Activated CD8-positive, alpha-beta memory T cell treated with anti-CD3 and anti-CD28 coated beads, Interleukin-2, amount 50 U/mL, for 1 hour (primary cell): ENCODE data around the gene RBM12.
"Not testable (repeated sequence)": the region's sequence is repeated elsewhere in the genome, so short reads cannot be mapped to it uniquely, and the experiment has no call there.

ENCODE experiments used
- DNase-seq: peaks from one replicate; pipeline ENCODE4 v3.0.0-alpha.2; 2020; ENCODE audit errors: extremely low read depth

Gene RBM12

GRCh38 chr20:35664466-35665206 lies at the start of gene RBM12, which contains the start of gene CPNE1:
RBM12 (minus strand) TSS chr20:35664900; CDS start chr20:35655322, 9,578 bp downstream.
CPNE1 (minus strand) TSS chr20:35664900; CDS start chr20:35632923, 31,977 bp downstream.
- peak; percentile 78 for DNase-seq

GRCh38 chr20:35714127-35714526 lies 49.4 kb upstream of the RBM12 start:
- DNase-seq, result no peak

DNA sequence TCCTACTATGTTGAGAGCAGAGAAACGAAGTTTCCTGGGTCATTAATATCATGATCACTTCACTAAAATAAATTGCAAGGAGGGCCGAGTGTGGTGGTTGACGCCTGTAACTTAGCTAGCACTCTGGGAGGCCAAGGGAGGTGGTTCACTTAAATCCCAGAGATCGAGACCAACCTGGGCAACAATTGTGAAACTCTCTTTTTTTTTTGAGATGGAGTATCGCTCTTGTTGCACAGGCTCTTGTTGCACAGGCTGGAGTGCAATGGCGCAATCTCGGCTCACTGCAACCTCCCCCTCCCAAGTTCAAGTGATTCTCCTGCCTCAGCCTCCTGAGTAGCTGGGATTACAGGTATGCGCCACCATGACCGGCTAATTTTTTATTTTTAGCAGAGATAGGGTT lies 48.4 kb upstream of the RBM12 start:
- DNase-seq, result not testable (repeated sequence)

DNA sequence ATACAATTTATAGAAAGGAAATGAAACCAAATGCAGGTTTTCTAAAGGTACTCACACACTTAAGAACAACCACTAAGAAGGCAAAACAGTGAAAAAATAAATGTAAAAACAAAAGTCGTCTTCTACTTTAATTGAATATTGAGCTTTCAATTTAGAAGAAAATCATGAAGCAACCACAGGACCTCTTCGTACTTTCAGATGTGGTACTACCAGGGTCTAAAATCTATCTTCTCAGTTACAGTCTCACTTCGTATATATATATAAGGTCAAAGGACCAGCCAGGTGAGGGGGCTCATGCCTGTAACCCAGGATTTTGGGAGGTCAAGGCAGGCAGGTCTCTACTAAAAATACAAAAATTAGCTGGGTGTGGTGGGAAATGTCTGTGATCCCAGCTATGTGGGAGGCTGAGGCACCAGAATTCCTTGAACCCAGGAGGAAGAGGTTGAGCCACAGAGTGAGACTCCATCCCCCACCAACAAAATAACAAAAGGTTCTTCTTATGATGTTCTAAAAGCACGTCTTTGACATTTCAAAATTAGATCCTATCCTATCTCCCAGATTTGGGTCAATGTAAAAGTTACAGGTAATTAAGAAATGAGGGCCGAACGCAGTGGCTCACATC lies 47.0 kb upstream of the RBM12 start:
- DNase-seq, result no peak

- no peak for DNase-seq
Observed at GRCh38 chr20:35710884-35711587, 46.3 kb upstream of the RBM12 start.

- no peak for DNase-seq
Observed at GRCh38 chr20:35710039-35710438, 45.3 kb upstream of the RBM12 start.

DNA sequence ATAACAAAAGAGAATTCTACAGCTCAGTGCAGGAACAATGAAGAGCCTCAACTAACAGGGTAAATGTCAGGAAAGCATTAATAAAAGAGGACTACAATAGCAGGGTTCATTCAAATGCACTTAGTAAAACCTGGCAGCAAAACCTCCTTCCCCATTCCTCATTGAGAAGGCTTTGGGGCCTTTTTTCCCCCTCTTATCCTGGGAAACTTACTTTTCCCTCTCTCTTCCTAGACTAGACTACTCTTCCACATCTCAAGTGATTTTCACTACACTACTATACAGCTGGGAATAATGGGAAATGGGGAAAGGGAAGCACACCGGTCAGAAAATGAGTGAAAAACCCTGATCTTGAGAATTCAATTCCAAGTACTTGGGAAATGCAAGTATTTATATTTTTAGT lies 44.6 kb upstream of the RBM12 start:
- DNase-seq, result no peak

DNA sequence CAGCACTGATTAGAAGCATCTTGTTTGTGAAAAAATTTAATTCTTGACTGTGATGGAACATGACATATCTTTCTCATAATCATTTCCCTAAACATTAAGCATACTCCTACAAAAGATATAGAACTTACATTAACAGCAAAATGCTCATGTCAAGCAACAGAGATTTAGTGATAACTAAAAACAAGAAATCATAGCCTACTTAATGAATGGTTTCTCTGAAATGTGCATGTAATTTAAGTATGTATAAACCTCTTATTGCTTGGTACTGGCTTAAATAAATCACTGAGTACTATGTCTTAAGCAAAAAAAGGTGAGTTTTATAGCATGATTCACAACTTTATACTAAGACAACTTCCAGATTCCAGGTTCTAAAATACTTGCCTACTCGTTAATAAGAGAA lies 43.8 kb upstream of the RBM12 start:
- DNase-seq, result no peak

- DNase-seq, result not testable (repeated sequence)
Observed at GRCh38 chr20:35706591-35707529, 42.2 kb upstream of the RBM12 start.

DNA sequence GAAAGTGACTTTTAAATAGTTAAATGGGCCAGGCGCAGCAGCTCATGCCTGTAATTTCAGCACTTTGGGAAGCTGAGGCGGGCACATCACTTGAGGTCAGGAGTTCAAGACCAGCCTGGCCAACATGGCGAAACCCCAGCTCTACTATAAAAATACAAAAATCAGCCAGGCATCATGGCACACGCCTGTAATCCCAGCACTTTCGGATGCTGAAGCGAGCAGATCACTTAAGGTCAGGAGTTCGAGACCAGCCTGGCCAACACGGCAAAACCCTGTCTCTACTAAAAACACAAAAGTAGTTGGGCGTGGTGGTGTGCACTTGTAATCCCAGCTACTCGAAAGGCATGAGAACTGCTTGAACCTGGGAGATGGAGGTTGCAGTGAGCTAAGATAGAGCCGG lies 41.2 kb upstream of the RBM12 start:
- DNase-seq, result not testable (repeated sequence)

- no peak for DNase-seq
Observed at GRCh38 chr20:35704514-35705261, 40.0 kb upstream of the RBM12 start.

DNA sequence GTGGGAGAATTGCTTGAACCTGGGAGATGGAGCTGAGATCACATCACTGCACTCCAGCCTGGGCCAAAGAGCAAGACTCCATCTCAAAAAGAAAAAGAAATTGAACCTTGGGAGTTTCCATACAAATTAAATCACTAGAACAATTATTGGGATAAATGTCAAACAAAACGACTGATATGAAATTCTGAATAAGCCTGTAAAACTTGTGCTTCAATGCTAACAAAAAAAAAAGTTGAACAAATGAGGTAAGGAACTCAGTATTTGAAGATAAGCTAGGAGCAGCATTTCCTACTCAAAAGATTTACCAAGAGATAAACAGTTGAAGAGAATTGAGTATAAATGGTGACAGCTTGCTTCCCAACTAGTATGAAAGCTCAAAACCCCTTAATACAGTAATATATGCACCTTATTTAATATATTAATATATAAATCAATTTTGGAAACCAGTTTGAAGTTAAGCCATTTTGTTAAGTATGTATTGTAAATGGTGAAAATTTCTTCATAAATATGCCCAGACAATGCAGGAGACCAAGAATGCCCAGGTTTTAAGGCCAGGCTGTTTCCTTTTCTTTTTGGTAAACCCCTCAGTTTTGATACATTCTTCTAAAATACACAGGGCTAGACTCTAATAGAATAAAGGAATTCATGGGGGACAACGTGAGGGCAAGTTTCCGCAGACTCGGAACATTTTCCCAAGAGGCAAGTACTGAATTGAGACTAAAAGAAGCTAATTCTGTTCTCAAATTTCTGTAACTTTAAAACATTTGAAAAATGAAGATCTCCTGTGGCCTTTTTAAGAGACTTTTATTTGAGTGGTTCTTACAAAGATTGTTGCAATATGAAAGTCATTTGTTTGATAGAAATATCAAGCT lies 38.4 kb upstream of the RBM12 start:
- DNase-seq, result no peak

GRCh38 chr20:35702051-35702823 lies 37.5 kb upstream of the RBM12 start:
- no peak for DNase-seq

GRCh38 chr20:35700625-35701148 lies 36.0 kb upstream of the RBM12 start:
- no peak for DNase-seq

- no peak for DNase-seq
Observed at GRCh38 chr20:35699957-35700624, 35.4 kb upstream of the RBM12 start.

- DNase-seq, result peak; percentile 58
Observed at GRCh38 chr20:35699127-35699956, 34.6 kb upstream of the RBM12 start, which contains the start of the genes NFS1 and ROMO1. NFS1 (minus strand) TSS chr20:35699352; CDS start chr20:35699288, 64 bp downstream. ROMO1 (plus strand) TSS chr20:35699405; CDS start chr20:35699633, 228 bp downstream.
